HG03460 (cell line): Measurements from ENCODE around the gene AKAP12.

Experiments used
- ATAC-seq: cut with Tn5 transposase; IDR thresholded peaks from one replicate; pipeline ENCODE4 v1.9.1; 2021; ENCODE audit not compliant: unreplicated experiment

The AKAP12 gene, protein sequence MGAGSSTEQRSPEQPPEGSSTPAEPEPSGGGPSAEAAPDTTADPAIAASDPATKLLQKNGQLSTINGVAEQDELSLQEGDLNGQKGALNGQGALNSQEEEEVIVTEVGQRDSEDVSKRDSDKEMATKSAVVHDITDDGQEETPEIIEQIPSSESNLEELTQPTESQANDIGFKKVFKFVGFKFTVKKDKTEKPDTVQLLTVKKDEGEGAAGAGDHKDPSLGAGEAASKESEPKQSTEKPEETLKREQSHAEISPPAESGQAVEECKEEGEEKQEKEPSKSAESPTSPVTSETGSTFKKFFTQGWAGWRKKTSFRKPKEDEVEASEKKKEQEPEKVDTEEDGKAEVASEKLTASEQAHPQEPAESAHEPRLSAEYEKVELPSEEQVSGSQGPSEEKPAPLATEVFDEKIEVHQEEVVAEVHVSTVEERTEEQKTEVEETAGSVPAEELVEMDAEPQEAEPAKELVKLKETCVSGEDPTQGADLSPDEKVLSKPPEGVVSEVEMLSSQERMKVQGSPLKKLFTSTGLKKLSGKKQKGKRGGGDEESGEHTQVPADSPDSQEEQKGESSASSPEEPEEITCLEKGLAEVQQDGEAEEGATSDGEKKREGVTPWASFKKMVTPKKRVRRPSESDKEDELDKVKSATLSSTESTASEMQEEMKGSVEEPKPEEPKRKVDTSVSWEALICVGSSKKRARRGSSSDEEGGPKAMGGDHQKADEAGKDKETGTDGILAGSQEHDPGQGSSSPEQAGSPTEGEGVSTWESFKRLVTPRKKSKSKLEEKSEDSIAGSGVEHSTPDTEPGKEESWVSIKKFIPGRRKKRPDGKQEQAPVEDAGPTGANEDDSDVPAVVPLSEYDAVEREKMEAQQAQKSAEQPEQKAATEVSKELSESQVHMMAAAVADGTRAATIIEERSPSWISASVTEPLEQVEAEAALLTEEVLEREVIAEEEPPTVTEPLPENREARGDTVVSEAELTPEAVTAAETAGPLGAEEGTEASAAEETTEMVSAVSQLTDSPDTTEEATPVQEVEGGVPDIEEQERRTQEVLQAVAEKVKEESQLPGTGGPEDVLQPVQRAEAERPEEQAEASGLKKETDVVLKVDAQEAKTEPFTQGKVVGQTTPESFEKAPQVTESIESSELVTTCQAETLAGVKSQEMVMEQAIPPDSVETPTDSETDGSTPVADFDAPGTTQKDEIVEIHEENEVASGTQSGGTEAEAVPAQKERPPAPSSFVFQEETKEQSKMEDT (N-terminal part only)

DNA sequence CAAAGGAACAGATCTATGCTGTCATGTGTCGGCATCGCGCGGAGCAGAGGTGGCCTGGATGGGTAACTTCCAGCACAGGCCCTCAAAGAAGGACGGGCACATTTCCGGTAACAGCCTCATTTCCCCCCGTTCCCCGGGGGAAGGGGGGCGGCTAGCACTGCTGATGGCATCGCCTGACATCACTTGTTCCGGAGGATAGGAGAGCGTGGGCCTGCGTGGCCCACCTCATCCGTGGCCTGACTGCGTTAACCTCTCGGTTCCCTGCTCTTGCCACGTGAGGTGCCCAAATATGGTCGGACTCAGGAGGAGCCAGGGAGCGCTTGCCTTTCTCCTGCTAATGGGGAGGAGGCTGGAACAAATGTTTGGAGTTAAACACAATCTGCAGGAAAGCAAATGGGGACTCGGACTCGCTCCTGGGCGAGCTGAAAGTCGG is at the start of gene AKAP12:
TSS of gene AKAP12 (plus strand) at position 365 of the 433 bp plus-strand sequence. CDS start 596 bp downstream, outside the sequence.
- ATAC-seq = no peak

DNA sequence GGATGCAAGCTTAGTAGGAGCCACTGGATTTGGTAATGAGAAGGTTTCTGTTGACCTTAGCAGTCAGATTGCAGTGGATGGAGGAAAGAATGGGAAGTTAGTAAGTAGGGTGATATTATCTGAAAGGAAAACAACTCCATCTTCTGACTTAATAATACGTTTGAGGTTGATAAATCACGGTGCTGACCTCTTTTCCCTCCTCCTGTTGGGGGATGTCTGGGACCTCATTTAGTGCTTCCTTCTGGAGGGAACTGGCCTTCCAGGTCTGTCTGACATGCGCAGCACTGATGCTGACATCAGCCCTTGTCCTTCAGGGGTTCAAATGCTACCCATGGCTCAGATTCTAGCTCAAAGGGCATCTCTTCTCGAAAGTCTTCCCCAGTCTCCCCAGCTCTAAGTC is 48.2 kb upstream of the AKAP12 start:
- ATAC-seq = no peak

DNA sequence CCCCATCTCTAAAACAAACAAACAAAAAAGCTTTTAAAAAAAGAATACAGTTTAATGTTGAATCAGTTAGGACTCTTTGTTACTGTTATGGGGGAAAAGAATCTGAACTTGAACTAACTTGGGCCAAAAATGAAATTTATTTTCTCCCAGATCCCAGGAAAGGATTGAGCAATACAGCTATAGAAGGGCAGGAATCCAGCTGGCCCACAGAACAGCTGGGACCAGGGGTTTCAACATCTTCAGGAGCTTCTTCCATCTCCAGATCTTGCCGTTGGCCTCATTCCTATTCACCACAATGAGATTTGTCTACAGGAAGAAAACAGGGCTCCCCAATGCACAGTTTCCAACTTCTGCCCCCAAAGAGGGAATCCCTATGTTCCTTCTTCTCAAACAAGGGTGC is 43.2 kb upstream of the AKAP12 start:
- no peak for ATAC-seq

DNA sequence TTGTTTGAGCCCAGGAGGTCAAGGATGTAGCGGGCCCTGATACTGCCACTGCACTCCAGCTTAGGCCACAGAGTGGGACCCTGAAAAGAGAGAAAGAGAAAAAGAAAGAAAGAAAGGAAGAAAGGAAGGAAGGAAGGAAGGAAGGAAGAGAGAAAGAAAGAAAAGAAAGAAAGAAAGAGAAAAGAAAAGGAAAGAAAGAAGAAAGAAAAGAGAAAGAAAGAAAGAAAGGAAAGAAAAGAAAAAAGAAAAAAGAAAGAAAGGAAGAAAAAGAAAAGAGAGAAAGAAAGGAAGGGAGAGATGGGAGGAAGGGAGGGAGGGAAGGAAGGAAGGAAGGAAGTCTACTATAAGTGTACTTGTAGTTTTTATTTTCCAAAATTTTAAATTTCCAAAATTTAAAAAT is 42.2 kb upstream of the AKAP12 start:
- ATAC-seq = no peak

DNA sequence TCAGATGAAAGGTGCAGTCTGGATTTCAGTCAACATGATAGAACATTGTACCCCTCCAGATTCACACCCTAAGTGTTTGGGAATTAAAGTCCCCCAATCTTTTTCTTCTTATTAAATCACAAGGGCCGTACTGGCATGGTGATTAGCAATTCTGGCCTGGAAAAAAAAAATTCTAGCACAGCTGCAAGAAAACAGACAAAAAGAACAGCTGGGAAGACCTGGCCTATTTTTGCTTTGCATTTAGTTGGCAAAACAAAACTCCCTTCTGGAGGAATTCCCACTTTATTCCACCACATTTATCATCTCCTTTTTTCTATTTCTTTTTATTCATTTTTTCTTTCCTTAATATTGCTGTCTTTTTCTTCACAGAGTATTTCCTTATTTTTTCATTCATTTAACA is 39.8 kb upstream of the AKAP12 start:
- ATAC-seq = no peak

DNA sequence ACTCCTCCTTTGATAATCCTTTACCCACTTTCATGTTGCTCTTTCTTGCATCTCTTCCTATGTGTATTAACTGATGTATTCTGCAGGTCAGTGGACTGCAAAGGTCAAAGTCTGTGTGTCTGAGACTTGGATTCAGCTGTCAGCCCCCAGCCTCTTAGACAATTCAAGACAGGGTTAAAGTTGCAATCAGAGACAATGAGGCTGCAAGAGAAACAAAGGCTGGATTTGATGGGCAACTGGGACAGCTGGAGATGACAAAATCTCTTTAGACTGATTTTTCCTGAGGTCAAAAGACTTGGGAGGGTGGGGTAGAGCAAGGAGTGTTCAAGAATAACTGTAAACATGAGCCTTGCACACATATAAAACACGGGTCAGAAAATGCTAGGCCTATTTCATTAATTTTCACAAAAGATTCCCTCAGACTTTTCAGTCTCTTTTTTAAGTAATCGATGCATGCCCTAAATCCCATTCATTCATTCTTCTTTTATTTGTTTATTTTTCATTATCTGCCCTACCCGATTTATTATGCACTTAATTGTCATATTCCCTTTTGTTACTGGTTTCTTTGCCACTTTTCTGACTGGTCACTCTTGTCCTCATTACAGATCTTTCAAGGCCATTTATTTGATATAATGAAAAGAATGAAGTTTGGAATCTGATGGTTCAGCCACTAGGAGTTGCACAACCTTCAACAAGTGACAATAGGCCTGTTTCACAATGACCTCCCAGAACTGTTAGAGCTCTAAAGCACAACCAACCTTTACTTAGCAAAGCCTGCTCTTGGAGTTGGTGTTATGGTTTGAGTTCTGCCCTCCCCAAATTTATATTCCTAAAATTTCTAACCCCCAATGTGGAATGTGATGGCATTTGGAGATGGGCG is 33.8 kb upstream of the AKAP12 start:
- no peak for ATAC-seq

DNA sequence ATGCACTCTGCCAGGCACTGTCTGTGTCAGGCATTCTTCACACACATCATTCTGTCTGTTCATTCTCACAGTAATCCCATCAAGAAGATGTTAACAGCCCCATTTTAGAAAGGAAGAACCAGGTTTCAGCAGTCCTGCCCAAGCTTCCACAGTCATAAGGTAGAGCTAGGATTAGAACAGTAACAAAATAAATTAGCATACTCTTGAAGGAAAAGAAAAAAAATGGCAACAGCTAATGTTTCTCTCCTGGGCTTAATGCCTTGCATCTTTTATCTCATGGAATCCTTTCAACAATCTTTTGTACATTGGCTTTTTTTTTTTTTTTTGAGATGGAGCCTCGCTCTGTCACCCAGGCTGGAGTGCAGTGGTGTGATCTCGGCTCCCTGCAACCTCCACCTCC is 32.1 kb upstream of the AKAP12 start:
- no peak for ATAC-seq

DNA sequence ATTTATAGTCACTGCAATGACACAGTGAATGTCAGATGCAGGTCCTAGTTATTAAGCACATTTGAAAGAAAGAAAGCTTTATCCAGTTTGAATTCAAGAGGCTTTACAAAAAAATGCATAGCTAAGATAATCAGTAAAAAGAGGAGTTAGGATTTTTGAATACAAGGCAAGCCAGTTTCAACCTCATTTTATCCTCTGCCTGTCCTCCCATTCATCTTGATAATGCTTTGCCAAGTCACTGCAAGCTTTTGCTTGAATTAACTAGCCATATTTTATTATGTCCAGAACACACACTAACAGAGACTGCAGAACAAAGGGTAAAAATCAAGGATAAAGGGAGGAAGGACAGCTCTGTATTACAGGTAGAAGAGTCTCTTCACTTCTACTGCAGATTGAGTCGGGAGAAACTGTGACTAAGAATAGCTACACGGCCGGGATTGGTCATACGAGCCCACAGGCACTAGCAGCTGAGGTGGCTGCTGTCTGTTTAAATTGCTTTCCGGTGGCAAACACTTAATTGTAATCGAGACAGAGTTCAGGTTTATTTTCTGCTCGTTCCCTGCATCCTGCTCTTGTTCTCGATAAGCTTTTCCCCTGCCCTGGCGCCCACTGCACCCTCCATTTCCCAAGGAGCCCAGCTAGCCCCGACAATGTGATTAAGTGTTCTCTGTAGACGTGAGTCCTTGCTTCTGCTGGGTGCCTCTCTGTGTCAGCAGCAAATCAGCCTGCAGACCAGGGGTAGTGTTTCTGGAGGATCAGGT is 30.5 kb upstream of the AKAP12 start:
- no peak for ATAC-seq

DNA sequence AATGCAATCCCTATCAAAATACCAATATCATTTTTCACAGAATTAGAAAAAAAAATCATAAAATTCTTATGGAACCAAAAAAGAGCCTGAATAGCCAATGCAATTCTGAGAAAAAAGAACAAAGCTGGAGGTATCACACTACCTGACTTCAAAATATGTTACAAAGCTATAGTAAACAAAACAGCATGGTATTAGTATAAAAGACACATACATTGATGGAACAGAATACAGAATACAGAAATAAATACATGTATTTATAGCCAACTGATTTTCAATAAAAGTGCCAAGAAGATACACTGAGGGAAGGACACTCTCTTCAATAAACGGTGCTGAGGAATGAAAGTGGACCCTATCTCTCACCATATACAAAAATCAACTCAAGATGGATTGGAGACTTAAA is 28.7 kb upstream of the AKAP12 start:
- ATAC-seq = no peak

DNA sequence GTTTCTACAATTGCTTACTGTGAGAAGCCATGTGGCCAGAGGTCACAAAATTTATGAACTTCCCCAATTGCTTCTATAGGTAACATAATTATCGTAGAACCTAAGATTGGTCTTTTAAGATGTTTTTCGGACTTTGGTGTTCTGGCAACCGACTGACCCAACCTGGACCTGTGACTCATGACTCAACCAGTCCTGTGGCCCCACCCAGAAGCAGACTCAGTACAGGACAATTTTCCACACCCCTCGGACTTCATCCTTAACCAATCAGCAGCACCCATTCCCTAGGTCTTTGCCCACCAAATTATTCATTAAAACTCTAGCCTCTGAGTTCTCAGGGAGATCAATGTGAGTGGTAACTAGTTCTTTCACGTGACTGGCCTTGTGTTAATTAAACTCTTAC is 26.4 kb upstream of the AKAP12 start:
- ATAC-seq = no peak

DNA sequence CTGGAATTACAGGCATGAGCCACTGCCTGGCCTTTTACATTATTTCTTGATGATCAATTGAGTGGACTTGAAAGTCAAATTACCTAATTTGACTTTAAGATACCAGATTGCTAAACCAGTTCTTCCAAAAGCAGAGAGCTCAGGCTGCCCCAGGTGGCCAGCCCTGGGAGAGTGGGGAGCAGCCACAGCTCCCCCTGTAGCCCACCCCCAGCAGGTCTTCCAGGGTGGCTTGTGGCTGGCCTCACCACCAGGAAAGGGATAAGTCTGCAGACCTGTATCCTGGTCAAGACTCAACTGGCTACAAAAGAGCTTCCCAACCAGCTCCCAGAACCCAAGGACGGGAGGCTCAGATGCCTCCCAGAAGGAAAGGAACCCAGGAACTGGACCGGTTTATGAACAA is 23.8 kb upstream of the AKAP12 start:
- ATAC-seq = no peak

DNA sequence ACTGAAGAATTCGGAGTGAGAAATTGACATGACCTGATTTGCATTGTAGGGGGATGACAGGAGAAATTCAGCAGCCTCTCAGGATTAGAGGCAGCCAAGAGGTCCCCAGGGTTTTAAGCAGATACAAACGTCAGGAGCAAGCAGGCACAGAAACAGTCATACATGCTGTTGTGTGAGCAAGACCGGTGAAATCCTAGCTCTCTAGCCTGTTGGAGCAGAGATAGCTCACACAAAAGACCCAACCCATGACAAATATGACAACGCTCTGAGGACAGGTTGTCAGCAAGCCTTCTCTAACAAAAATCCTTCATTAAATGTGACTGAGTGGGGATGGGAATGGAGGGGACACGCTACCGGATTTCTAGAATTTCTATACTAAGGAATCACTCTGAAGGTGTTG is 23.0 kb upstream of the AKAP12 start:
- no peak for ATAC-seq

DNA sequence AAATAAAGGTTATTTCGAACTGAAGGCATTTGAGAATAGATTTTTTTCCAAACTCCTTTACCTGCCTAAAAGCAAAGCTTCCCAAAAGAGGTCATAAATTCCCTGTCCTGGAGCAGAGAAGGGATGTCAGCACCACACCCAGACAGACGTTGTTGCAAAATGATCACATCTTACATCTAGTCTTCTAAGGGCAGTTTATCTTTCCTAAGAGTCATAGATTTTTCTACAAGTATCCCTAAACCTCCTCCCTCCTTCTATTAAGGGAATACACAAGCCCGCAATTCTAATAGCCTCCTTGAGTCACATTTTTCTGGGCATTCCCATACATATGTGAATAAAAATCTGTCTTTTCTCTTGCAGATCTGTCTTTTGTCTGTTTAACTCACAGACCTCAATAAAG is 20.6 kb upstream of the AKAP12 start:
- no peak for ATAC-seq

DNA sequence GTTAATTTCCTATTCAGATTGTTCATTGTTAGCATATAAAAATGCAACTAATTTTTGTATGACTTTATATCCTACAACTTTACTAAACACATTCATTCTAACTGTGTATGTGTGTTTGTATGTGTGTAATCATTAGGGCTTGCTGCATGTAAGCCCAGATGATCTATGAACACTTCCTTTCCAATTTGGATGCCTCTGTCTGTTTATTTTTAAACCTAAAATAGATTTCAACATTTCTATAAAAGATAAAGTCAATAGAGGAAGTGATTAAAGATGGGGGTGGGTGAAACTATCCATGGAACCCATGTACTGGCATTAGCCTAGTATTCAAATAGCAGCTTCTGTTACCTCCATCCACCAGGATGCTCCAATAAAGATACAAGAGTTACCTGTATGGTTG is 15.7 kb upstream of the AKAP12 start:
- no peak for ATAC-seq

DNA sequence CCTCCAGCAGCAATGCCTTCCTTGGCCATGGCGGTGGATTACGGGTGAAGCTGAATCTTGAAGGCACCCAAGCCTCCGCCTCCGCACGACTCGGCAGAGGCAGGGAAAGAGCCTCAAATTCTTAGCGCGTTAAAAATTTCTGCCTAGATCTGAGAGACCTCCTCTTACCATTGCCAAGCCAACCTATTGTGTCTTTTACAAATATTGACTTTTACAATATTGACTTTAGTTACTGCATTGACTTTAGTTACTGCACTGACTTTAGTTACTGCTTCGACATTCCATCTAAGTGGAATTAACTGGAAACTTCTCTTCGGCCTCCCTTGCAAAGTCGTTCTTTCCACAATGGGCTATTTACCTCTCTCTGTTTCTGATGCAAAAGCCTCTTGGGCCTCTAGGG is 13.8 kb upstream of the AKAP12 start:
- ATAC-seq = no peak

DNA sequence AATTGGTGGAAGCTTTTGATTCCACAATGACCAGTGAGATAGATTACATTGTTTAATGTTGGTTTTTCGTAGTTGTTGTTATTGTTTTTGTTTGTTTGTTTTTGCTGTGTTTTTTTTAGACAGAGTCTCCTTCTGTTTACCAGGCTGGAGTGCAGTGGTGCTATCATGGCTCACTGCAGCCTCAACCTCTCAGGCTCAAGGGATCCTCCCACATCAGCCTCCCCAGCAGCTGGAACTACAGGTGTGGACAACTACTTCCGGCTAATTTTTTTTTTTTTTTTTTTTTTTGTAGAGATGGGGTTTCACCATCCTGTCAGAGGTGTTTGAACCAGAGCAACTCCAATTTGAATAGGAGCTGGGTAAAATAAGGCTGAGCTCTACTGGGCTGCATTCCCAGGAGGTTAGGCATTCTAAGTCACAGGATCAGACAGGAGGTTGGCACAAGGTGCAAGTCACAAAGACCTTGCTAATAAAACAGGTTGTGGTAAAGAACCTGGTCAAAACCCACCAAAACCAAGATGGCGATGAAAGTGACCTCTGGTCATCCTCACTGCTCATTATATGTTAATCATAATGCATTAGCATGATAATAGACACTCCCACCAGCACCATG is 10.9 kb upstream of the AKAP12 start:
- ATAC-seq = no peak

DNA sequence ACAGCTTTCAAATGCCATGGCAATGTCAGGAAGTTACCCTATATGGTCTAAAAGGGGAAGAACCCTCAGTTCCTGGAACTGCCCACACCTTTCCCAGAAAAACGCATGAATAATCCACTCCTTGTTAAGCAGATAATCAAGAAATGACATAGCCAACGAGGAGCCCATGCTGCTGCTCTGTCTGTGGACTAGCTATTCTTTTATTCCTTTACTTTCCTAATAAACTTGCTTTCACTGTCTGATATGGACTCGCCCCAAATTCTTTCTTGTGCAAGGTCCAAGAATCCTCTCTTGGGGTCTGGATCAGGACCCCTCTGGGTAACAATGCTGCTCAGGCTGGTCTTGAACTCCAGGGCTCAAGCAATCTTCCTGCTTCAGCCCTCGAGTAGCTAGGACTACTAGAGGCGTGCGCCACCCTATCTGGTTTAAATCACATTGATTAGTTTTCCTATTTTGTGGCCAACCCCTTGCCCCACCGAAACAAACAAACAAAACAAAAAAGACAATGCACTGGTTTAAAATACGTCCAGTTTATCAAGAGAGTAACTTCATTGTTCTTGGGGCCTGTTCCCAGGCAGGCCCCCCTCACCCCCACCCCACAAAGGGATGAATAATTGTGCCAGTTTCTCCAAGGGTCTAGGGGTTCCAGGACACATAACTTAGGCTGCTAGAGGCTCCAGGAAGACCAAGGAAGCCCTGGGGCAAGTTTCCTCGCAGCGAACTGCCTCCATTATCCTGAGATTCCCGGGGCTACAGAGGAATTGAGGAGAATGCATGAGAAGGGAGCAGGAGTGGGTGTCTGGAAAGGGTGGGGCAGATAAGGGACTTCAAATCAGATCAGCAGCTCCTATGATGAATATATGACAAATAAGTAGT is 10.1 kb upstream of the AKAP12 start:
- ATAC-seq = no peak

DNA sequence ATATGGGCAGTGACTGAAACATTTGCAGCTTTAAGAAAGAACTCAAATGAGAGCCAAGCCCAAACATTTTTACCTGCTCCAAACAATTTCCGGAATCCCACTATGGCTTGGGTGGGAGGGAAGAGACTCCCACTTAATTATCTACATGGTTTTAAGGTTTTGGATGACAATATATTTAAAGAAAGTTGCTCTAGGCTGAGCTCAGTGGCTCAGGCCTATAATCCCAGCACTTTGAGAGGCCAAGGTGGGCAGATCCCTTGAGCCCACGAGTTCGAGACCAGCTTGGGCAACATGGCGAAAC is 9.5 kb upstream of the AKAP12 start:
- no peak for ATAC-seq

DNA sequence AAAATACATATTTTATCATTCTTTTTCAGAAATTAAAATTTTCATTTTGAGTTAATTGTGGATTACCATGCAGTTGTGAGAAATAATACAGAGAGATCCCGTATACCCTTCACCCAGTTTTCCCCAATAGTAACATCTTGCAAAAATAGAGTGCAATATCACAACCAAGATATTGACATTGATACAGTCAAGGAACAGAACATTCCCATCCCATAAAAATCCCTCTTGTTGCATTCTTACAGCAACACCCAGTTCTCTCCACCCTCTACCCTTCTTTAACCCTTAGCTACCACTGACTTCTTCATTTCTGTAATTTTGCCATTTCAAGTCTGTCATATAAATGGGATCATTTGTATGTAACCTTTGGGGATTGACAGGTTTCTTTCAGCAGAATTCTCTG is 6.9 kb upstream of the AKAP12 start:
- no peak for ATAC-seq
